HPDE6-E6E7 (cell line): ENCODE data around the gene CCDC102B.
"Not testable (repeated sequence)": the region's sequence is repeated elsewhere in the genome, so short reads cannot be mapped to it uniquely, and the experiment has no call there.

Experiments
- DNase-seq: peaks from one replicate; pipeline ENCODE4 v3.0.0; 2011; ENCODE audit warnings: missing footprints; ENCODE audit errors: extremely low spot score

The CCDC102B gene

GRCh38 chr18:68972176-68972575, 174.3 kb downstream of the CCDC102B start:
- DNase-seq: no peak

DNA sequence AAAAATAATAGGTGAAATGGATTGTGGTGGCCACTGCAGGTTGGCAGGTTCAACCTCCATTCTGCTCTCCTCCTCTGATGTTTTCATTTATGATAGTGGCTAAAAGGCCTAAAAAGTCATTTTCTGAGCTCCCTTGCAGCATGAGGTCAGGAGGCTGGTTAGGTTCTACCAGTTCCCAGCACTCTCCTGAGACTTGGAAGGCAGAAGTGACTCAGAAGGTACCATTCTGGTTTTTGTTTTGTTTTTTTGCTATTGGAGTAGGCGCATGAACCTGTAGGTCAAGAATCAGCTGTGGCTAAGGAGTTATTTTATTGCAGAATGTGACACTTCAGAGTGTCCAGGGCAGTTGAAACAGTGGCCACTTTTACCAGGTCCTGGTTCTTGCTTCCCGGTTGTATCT, 181.9 kb downstream of the CCDC102B start:
- DNase-seq: no peak

DNA sequence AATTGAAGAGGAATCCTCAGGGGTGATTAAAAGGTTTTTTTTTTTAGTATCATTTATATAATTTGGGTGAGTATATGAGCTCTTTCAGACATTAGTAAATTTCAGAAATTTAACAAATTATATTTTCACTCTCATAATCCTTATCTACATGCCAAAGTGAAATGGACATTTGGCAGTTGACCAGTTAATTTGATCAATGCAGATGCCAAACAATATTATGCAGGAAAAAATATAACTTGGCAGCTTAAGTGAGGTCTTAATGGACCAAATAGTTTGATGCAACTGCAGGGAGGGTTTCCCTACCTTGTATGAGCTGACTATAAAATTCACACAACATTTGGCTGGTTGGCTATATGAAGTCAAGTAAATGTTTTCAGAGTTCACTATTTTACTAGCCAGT, 185.2 kb downstream of the CCDC102B start:
- DNase-seq: no peak

- no peak for DNase-seq
Measured at GRCh38 chr18:68984342-68984741, 186.5 kb downstream of the CCDC102B start.

DNA sequence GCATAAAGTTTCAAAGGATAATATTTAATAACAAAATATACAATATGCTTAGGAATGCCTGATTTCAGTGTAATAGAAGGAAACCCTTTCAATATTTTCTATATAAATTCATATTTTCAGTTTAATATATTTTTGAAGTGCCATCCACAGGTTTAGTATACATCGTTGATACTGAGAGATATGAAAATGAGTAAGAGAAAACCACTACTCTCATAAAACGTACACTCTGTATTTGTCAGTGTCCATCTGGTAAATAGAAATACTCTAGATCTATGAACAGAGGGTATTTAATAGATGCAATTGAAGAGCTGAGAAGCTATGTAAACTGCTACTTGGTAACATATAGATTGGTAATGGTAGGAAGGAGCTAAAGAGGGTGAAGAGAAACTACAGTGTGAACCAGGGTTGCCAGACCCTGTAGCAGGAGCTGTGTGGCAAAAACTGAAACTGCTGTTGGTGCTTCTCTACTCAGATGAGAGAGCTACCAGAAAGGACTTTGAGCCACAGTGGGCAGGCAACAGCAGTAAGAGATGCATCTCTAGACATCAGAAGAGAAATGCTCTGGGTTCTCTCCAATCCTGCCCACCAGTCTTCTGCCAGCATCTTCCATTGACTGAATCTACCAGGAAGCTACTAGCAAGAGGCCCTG, 187.4 kb downstream of the CCDC102B start:
- DNase-seq: no peak

DNA sequence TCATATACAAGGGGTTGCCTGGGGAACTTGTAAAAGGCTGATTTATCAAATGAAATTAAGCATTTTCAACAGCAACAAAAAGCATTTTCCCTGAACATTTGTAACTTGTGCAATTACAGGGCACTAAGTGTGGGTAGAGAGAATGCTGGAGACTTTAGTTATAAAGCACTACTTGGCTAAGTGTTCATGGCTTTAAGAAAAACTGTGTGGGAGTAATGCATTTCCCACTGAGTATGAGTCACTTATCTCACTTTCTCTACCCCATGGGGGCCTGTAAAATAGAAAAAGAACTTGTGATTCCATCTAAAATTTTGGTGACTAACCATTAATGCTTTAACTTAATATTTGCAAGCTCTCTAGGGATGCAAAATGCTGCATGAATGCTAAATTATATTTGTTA, 193.4 kb downstream of the CCDC102B start:
- DNase-seq: no peak

DNA sequence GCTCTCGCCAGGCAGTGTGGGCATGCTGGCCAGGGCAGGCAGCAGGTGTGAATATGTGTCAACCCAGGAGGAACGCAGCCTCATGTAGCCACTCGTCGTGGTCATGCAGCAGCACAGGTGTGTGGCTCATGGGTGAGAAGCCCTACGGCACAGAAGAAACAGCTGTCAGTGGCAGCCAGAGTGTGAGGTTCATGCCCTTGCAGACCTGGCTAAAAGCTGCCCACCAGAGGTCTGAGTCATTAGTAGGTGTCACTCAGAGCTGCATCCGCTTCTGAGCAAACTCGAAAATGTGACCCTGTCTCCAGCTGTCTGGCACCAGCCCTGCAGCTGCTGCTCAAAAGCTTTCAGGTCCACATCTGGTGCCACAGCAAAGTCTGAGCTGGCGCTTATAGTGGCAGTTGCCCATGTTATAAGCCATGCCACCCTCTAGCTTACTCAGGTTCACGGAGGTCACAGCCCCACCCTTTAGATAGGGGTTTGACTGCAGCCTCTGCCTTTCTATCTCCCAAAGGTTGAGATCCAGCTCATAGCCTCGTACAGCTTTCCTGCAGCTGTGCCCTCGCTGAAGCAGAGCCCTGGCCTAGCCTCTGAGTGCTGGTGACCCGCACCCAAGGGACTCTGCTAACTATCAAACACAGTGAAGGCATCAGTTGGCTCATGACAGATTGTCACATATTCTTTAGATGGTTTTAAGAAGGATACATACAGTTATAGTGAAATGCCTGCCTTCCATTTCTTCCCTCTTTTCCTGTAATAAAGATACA, 195.0 kb downstream of the CCDC102B start:
- no peak for DNase-seq

GRCh38 chr18:68995675-68996074, 197.8 kb downstream of the CCDC102B start:
- DNase-seq: no peak

DNA sequence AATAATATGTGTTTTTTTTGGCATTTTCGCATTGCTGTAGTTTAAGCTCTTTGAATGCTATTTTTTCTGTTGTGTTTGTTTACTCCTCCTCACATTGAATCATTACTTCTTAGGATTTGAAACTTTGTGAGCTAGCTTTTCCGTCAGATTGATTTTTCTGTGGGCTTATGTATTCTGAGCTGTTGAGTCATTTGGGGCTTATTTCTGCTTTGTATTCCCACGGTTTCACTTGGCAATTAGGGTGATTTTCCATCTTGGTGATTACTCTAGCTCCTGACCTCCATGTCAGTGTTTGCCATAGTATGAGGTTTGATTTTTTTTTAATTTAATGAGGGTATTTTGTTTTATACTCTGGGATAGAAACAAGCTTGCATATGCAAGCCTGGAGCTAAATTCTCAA, 200.0 kb downstream of the CCDC102B start:
- DNase-seq: no peak

- no peak for DNase-seq
Measured at GRCh38 chr18:69000366-69000765, 202.5 kb downstream of the CCDC102B start.

- DNase-seq: no peak
Measured at GRCh38 chr18:69002233-69002632, 204.4 kb downstream of the CCDC102B start.

- not testable (repeated sequence) for DNase-seq
Measured at GRCh38 chr18:69006212-69006611, 208.3 kb downstream of the CCDC102B start.

DNA sequence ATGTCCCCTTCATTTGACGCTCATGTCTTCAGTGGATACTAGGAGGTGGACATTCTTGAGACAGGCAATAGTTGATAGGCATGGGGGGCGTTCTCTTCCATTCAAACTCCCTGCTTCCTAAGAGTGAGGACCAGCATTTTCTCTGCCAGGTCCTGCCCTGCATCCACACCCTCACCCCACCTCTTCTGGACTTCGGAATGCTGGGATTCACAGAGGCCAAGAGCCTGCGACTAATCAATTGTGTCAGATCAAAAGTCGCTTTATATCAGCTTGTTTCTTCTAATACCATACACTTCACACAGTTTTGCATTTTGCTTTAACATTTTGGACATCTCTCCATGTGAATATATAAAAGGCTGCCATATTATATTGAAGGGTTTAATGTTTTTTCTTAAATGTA, 210.7 kb downstream of the CCDC102B start:
- no peak for DNase-seq

DNA sequence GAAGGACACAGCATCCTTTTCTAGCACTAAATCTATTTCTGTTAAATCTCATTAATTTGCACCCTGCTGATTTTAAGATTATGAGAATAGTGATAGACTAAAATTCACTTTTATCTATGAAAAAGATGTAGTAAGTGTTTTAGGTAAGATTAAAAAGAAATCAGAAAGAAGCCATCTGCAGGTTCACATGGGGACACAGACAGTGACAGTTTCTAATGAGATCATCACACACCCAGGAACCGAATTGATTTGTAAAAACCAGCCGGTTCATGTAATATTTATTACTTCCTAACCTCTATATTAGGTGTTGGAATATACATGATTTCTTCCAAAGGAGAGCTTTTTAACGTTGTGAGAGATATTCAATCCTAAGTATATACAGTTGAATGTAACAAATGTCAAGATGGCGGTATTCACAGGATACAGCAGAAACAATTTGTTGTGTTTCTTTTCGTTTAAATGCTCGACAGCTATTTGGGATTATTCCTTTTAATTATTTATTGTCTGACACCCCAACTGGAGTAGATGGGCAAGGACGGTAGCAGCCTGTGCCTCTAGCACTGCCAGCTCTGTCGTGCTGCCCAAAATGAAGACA, 223.4 kb downstream of the CCDC102B start:
- DNase-seq: no peak

DNA sequence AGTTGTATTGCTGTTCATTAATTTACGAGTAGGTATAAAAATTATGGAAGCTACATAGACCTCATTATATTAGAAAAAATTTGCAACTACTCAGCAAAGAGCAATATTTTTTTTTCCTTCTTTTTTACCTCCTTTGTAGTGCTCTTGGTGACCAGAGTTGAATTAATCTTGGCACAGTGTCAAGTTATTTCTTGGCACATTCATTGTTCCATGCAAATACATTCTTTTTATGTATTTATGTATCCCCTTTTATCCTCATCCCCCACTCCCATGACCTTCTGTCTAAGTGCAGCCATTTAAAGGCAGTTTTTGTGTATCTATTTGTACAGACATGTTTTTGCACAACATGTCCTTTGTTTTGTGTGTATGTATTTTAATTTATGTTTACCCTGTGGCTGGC, 224.5 kb downstream of the CCDC102B start:
- DNase-seq: no peak

DNA sequence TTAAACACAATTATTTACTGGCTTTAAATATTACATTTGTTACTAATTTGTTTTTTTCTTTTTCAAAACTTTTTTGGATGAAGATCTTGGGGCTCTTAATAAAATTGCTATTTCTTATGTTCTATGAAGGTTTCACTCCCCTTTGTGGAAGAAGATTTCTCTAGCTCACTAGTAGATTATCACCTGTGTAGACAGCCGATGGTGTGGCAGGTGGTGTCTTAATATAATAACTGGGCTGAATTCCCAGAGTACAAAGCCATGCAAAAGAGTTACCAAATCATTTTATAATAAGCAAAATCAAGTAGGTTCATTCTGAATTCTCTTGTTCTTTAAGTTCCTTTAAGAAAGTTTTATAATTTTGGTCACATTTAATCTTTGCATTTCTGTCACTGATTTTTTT, 233.7 kb downstream of the CCDC102B start:
- DNase-seq: no peak

DNA sequence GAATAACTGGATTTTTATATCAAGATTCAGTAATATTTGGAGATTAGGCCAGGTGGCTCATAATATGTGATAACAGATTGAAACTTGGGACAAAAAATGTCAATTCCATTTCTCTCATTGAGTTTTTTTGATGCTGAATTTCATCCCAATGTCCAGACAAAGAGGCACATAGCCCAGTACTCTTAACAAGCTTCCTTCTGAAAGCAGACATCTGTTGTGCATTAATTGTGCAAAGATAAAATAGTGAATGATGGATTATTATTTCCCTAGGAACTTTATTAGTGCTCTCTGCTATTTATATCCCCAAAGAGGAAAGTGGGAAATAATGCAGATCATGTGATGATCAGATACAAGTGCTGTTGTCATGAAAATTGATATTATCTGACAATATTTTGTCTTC, 234.1 kb downstream of the CCDC102B start:
- DNase-seq: no peak

DNA sequence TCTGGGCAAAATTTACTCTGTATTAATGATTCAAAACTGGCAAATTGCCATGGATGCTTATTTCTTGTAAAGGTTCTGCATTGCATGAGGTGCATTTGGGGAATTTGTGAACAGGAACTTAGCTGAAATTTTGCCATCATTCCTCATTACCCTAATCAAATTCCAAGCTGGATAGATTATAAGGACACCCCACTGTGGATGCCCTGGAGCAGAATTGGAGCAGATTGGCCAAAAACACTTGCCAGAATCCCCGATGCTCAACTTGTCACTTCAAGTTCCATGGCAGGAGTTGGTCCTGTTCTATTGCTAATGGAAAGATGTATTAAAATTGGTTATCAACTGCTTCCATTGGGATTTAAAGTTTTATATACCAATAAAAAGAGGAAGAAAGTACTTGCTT, 237.9 kb downstream of the CCDC102B start:
- DNase-seq: no peak

DNA sequence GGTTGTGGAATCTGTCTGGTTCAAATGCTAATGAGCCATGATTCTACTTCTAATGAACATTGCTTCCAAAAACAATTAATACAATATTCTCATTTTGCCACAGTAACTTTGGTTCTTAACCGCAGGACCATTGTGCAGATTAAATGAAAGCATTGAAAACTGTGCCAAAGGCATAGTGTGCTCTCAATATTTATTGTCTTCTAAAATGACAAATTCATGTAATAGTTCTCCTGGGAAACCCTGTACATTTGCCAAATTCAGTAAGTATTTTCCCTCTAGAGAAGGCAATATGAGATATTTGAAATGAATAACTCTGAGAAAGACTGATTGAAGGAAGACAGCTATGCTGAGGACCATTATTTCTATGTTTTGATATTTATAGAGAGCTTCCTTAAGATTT, 246.3 kb downstream of the CCDC102B start:
- DNase-seq: no peak

GRCh38 chr18:69064063-69064462, 266.2 kb downstream of the CCDC102B start:
- no peak for DNase-seq

GRCh38 chr18:69067048-69067447, 269.2 kb downstream of the CCDC102B start:
- DNase-seq: no peak

- no peak for DNase-seq
Measured at GRCh38 chr18:69071680-69072079, 273.8 kb downstream of the CCDC102B start.

DNA sequence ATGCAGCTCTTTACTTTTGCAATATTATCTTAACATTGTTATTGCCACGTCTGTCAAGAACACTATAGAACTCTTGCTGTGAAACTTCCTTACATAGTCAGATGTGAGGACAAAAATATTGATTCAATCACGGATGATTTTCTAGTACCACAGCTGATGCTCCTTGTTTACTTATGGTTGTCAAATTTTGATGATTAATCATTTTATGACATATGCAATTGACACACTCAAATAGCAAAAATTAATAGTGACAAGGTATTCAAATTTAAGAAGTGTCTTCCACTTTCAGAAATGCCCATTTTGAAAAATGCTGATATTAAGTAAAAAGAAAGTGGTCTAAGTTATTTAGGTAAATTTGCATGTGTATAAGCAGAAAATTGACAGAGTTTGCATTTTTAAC, 284.0 kb downstream of the CCDC102B start:
- DNase-seq: no peak
